SK-N-SH (cell line): ENCODE results near the gene CETP.

ENCODE experiments used
- REST ChIP-seq: IDR thresholded peaks from 2 replicates; pipeline ENCODE4 v1.6.1; 2012; ENCODE audit warnings: mild to moderate bottlenecking, low read depth, low read length, moderate library complexity
- TF ChIP-seq, protein P1 (sequence below): IDR thresholded peaks from 2 replicates; pipeline ENCODE4 v1.4.0; 2012; ENCODE audit warnings: low read depth, borderline replicate concordance
- TF ChIP-seq, protein P2 (sequence below): fragments of 200-600 bp; sonication (generic); IDR thresholded peaks from 2 replicates; pipeline ENCODE4 v1.6.1; 2017; ENCODE audit warnings: antibody characterized with exemption, mild to moderate bottlenecking, moderate library complexity

DNA sequence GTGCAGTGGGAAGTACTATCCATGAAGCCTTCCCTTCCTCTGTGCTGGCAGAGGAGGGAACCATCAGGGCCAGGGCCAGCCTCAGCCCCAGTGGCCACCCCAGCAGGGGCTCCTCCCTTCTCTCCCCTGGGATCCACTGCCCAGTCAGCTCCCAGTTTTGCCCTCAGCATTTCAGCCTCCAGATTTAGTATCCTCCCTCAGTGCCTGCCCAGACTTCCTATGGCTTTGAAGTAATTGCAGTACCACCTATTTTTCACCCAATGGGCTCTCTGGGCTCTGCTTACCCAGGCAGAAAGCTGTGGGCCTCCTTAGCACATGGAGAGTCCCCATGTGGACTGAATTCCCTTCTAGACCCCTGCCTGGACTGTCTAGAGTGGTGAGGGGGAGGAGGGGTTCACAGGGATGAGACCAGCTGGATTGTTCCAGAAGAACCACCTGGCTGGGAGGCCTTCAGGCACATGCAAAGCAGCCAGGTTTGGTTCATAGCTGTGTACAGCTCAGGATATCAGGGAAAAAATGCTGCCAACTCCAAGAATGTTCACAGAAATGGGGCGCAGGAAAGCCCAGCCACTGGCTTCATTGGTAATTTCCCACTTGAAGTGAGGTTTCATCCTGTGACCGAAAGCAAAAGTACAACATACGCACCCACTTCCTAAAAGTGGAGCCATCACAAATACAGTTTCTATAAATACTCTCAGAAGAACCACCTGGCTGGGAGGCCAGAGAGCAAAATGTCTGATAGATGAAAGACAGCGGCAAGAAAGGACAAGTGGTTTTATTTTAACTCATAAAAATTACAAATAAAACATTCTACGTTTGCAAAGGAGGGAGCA lies 45.0 kb upstream of the CETP start:
- TF ChIP-seq, protein P1, sequence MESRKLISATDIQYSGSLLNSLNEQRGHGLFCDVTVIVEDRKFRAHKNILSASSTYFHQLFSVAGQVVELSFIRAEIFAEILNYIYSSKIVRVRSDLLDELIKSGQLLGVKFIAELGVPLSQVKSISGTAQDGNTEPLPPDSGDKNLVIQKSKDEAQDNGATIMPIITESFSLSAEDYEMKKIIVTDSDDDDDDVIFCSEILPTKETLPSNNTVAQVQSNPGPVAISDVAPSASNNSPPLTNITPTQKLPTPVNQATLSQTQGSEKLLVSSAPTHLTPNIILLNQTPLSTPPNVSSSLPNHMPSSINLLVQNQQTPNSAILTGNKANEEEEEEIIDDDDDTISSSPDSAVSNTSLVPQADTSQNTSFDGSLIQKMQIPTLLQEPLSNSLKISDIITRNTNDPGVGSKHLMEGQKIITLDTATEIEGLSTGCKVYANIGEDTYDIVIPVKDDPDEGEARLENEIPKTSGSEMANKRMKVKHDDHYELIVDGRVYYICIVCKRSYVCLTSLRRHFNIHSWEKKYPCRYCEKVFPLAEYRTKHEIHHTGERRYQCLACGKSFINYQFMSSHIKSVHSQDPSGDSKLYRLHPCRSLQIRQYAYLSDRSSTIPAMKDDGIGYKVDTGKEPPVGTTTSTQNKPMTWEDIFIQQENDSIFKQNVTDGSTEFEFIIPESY: no peak
- TF ChIP-seq REST: no peak
- TF ChIP-seq, protein P2, sequence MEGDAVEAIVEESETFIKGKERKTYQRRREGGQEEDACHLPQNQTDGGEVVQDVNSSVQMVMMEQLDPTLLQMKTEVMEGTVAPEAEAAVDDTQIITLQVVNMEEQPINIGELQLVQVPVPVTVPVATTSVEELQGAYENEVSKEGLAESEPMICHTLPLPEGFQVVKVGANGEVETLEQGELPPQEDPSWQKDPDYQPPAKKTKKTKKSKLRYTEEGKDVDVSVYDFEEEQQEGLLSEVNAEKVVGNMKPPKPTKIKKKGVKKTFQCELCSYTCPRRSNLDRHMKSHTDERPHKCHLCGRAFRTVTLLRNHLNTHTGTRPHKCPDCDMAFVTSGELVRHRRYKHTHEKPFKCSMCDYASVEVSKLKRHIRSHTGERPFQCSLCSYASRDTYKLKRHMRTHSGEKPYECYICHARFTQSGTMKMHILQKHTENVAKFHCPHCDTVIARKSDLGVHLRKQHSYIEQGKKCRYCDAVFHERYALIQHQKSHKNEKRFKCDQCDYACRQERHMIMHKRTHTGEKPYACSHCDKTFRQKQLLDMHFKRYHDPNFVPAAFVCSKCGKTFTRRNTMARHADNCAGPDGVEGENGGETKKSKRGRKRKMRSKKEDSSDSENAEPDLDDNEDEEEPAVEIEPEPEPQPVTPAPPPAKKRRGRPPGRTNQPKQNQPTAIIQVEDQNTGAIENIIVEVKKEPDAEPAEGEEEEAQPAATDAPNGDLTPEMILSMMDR: no peak
